Stimulated activated CD8-positive, alpha-beta memory T cell treated with anti-CD3 and anti-CD28 coated beads, Interleukin-7, amount 100 ng/mL, for 4 hours (primary cell): ENCODE data around the gene TMEM259.

ENCODE experiments used
- DNase-seq, 2 donors: peaks; one replicate each; pipeline ENCODE4 v3.0.0-alpha.2; 2020; ENCODE audit warnings: low read depth in 2 of 2

TMEM259 gene

GRCh38 chr19:1055886-1056620, 35.1 kb upstream of the TMEM259 start:
- DNase-seq: no peak

GRCh38 chr19:1055028-1055425, 34.1 kb upstream of the TMEM259 start:
- no peak for DNase-seq

- DNase-seq: no peak
These were observed 33.4 kb upstream of the TMEM259 start for GRCh38 chr19:1054102-1055027.

- DNase-seq: no peak
These were observed 32.5 kb upstream of the TMEM259 start for GRCh38 chr19:1053176-1054101.

GRCh38 chr19:1052349-1052975, 31.5 kb upstream of the TMEM259 start:
- no peak for DNase-seq

- DNase-seq: no peak
These were observed 30.9 kb upstream of the TMEM259 start for GRCh38 chr19:1051791-1052190.

- no peak for DNase-seq
These were observed 30.3 kb upstream of the TMEM259 start for GRCh38 chr19:1050989-1051788.

GRCh38 chr19:1049800-1050199, 28.9 kb upstream of the TMEM259 start:
- DNase-seq: no peak

- no peak for DNase-seq
These were observed 28.2 kb upstream of the TMEM259 start for GRCh38 chr19:1049106-1049505.

- DNase-seq: no peak
These were observed 26.8 kb upstream of the TMEM259 start for GRCh38 chr19:1047696-1048147.

- no peak for DNase-seq
These were observed 26.1 kb upstream of the TMEM259 start for GRCh38 chr19:1046836-1047695.

GRCh38 chr19:1046117-1046626, 25.2 kb upstream of the TMEM259 start:
- DNase-seq: no peak

- no peak for DNase-seq
These were observed 24.3 kb upstream of the TMEM259 start for GRCh38 chr19:1045247-1045603.

GRCh38 chr19:1042689-1043511, 22.0 kb upstream of the TMEM259 start:
- DNase-seq: no peak

- DNase-seq: no peak
These were observed 21.1 kb upstream of the TMEM259 start for GRCh38 chr19:1041835-1042685.

GRCh38 chr19:1041272-1041834, 20.4 kb upstream of the TMEM259 start:
- no peak for DNase-seq
